Fibroblast of pulmonary artery (primary cell): ENCODE results near the gene PRADC1.

Experiments
- DNase-seq: peaks from one replicate; pipeline ENCODE4 v3.0.0-alpha.2; 2010; ENCODE audit warnings: low read depth
- H3K4me3 ChIP-seq: replicated peaks from 2 replicates; pipeline ENCODE4 v1.5.1; 2011; ENCODE audit warnings: low read depth, mild to moderate bottlenecking, control low read depth, low read length, moderate library complexity
- TF ChIP-seq, protein P1 (sequence below): IDR thresholded peaks from 2 replicates; pipeline ENCODE4 v1.5.1; 2011; ENCODE audit warnings: mild to moderate bottlenecking, control low read depth, low read length, inconsistent platforms; ENCODE audit errors: missing control alignments

Gene PRADC1

GRCh38 chr2:73246850-73247249, 13.8 kb upstream of the PRADC1 start:
- H3K4me3 ChIP-seq = no peak overlapping the region
- no peak for DNase-seq
- TF ChIP-seq, protein P1, sequence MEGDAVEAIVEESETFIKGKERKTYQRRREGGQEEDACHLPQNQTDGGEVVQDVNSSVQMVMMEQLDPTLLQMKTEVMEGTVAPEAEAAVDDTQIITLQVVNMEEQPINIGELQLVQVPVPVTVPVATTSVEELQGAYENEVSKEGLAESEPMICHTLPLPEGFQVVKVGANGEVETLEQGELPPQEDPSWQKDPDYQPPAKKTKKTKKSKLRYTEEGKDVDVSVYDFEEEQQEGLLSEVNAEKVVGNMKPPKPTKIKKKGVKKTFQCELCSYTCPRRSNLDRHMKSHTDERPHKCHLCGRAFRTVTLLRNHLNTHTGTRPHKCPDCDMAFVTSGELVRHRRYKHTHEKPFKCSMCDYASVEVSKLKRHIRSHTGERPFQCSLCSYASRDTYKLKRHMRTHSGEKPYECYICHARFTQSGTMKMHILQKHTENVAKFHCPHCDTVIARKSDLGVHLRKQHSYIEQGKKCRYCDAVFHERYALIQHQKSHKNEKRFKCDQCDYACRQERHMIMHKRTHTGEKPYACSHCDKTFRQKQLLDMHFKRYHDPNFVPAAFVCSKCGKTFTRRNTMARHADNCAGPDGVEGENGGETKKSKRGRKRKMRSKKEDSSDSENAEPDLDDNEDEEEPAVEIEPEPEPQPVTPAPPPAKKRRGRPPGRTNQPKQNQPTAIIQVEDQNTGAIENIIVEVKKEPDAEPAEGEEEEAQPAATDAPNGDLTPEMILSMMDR = no peak

DNA sequence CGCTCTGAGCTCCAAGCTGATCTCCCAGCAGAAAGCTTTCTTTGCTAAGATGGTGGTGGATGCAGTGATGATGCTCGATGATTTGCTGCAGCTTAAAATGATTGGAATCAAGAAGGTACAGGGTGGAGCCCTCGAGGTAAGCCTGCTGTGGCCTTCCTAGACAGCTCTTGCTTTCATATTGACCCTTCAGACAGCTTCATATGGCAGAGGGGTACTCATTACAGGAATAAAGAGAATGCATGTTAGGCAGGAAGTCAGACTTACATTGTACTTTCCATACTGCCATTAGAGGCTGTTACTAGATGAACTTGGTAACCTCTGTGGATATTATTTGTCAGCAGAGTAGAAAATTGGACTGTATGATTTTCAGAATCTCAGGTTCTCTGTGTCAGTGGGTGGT, 11.5 kb upstream of the PRADC1 start:
- no peak for DNase-seq
- TF ChIP-seq, protein P1 = no peak
- H3K4me3 ChIP-seq = no peak overlapping the region

GRCh38 chr2:73243884-73244570, 11.0 kb upstream of the PRADC1 start:
- TF ChIP-seq, protein P1 = no peak
- H3K4me3 ChIP-seq = no peak overlapping the region
- peak; percentile 73 for DNase-seq

GRCh38 chr2:73239776-73240175, 6.7 kb upstream of the PRADC1 start:
- TF ChIP-seq, protein P1 = no peak
- H3K4me3 ChIP-seq = no peak overlapping the region
- peak; percentile 88 for DNase-seq

GRCh38 chr2:73238976-73239375, 5.9 kb upstream of the PRADC1 start:
- no peak overlapping the region for H3K4me3 ChIP-seq
- DNase-seq = no peak
- TF ChIP-seq, protein P1 = no peak

DNA sequence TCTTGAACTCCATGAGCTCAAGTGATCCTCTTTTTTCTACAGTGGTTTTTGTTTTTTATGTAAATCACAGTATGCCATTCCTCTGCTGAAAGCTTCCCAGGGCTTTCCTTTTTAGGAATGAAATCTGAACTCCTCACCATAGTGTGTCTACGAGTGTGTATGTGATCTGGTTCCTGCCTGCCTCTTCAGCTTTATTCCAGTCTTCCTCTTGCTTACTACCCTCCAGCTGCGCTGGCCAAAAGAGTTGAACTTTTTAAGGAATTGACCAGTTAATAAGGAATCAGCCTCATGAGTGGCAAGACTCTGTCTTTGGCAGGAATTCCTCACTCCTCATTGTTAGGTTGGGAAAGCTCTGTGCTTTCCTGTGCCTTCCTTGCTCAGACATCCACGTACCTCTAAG, 5.1 kb upstream of the PRADC1 start:
- TF ChIP-seq, protein P1 = no peak
- H3K4me3 ChIP-seq = no peak overlapping the region
- DNase-seq = no peak

GRCh38 chr2:73237168-73237567, 4.1 kb upstream of the PRADC1 start:
- H3K4me3 ChIP-seq = no peak overlapping the region
- DNase-seq = no peak
- TF ChIP-seq, protein P1 = no peak
